Esophagus muscularis mucosa (tissue), 4 donors: ENCODE results near the gene WNT11. TPM values are rescaled to one million over a fixed set of nuclear protein-coding genes. Genes with fewer than 3 reads are reported as not detected.

Experiments used
- DNase-seq: peaks from one replicate; pipeline ENCODE4 v3.0.0-alpha.2; 2017; ENCODE audit errors: extremely low spot score
- H3K27ac ChIP-seq, 4 donors: fragments of 200-600 bp; sonication (generic); replicated peaks in 1 of 4; 1 replicate in 3 of 4; 2 replicates in 1 of 4; pipeline ENCODE4 v1.5.1; 2016 to 2019; ENCODE audit warnings: mild to moderate bottlenecking in 1 of 4
- H3K27me3 ChIP-seq, 4 donors: fragments of 200-600 bp; sonication (generic); one replicate each; pipeline versions ENCODE4 v1.5.1 to v1.6.0; 2016 to 2019
- H3K36me3 ChIP-seq, 4 donors: fragments of 200-600 bp; sonication (generic); one replicate each; pipeline ENCODE4 v1.5.1; 2016 to 2019
- H3K4me1 ChIP-seq, 4 donors: fragments of 200-600 bp; sonication (generic); one replicate each; pipeline ENCODE4 v1.5.1; 2016 to 2019
- H3K4me3 ChIP-seq, 4 donors: fragments of 200-600 bp; sonication (generic); 1 replicate in 2 of 4; 2 replicates in 2 of 4; pipeline ENCODE4 v1.5.1; 2016 to 2019; ENCODE audit warnings: mild to moderate bottlenecking in 4 of 4, moderate library complexity in 1 of 4
- H3K9me3 ChIP-seq, 4 donors: fragments of 200-600 bp; sonication (generic); 1 replicate in 3 of 4; 2 replicates in 1 of 4; pipeline ENCODE4 v1.5.1; 2016 to 2019
- CTCF ChIP-seq, 3 experiments: fragments of 200-600 bp in 2 of 3; fragments of 450-650 bp in 1 of 3; sonication (generic) in 2 of 3; IDR thresholded peaks; one replicate each; pipeline ENCODE4 v1.5.1; 2017 to 2019; ENCODE audit warnings: antibody characterized with exemption in 3 of 3, mild to moderate bottlenecking in 2 of 3, moderate library complexity in 1 of 3
- EP300 ChIP-seq: sonication (generic); formaldehyde crosslinking; IDR thresholded peaks from one replicate; pipeline ENCODE4 v1.6.1; 2017; ENCODE audit warnings: antibody characterized with exemption
- POLR2A ChIP-seq: fragments of 450-650 bp; IDR thresholded peaks from one replicate; pipeline ENCODE4 v1.6.1; 2017; ENCODE audit warnings: antibody characterized with exemption, moderate library complexity, mild to moderate bottlenecking, low read depth
- POLR2AphosphoS5 ChIP-seq, 2 donors: sonication (generic); formaldehyde crosslinking; IDR thresholded peaks; one replicate each; pipeline ENCODE4 v1.6.1; 2017; ENCODE audit warnings: antibody characterized with exemption in 2 of 2
- WGBS: methylation state at CpG from one replicate; pipeline ENCODE4 v1.1.5; 2018; 5-methylcytosine and 5-hydroxymethylcytosine counted together
- intact Hi-C: fragments of 100-400 bp; cut with DNase I; formaldehyde crosslinking; loops from one replicate; pipeline ENCODE4 v1.15.1; 2023
- total RNA-seq, 4 donors: library from RNA; depleted of rRNA; stranded (reverse); fragments of >200 nt; gene quantifications; one replicate each; pipeline versions ENCODE4 v1.1.0 to v1.2.1, GENCODE V29; 2016

The WNT11 gene
- total RNA-seq, 4 donors from 2014 or later = 3.7 to 11.0 (median 7.7) TPM

GRCh38 chr11:76234021-76234415, 27.7 kb upstream of the WNT11 start:
- intact Hi-C loops = no loop called here
- Histone ChIP-seq H3K4me1 (peaks cover 8 to 22% (median 20%) of the 10 kb centered on the region in 4 donors), H3K27ac (peak overlapping the region; percentile 82 to 93 (median 83))

GRCh38 chr11:76233196-76233921, 27.1 kb upstream of the WNT11 start:
- intact Hi-C loops = no loop called here
- no peak for DNase-seq
- TF ChIP-seq POLR2AphosphoS5 (IDR thresholded peaks at IDR 0.05) (no peak), CTCF (IDR thresholded peaks at IDR 0.05) (no peak), POLR2A (no peak), EP300 (no peak)
- peaks cover 8 to 22% (median 20%) of the 10 kb centered on the region in 4 donors for H3K4me1 ChIP-seq
- no peaks in the 10 kb centered on the region for H3K36me3 ChIP-seq
- H3K27me3 ChIP-seq = no peaks in the 10 kb centered on the region
- WGBS = 93% methylated on average over 9 of the region's 9 CpGs
- H3K27ac ChIP-seq = peak overlapping the region; percentile 82 to 93 (median 83)
- no peak overlapping the region for H3K4me3 ChIP-seq
- H3K9me3 ChIP-seq = no peaks in the 10 kb centered on the region

More at GRCh38 chr11:76234021-76234415, 27.7 kb upstream of the WNT11 start:
- H3K36me3 ChIP-seq = no peaks in the 10 kb centered on the region
- no peaks in the 10 kb centered on the region for H3K9me3 ChIP-seq
- 54% methylated on average over 8 of the region's 8 CpGs for WGBS
- TF ChIP-seq EP300 = no peak
- no peak for TF ChIP-seq POLR2A
- H3K27me3 ChIP-seq = no peaks in the 10 kb centered on the region
- H3K4me3 ChIP-seq = peak overlapping the region; percentile 63 to 91 (median 78)
- no peak for DNase-seq

- DNase-seq = no peak
- TF ChIP-seq CTCF (IDR thresholded peaks at IDR 0.05) (no peak), POLR2A (no peak), EP300 (no peak)
- Histone ChIP-seq H3K4me3 (no peak overlapping the region), H3K27me3 (no peaks in the 10 kb centered on the region), H3K4me1 (peaks cover 8 to 22% (median 20%) of the 10 kb centered on the region in 4 donors), H3K27ac (no peak overlapping the region), H3K9me3 (no peaks in the 10 kb centered on the region), H3K36me3 (no peaks in the 10 kb centered on the region)
- intact Hi-C loops = no loop called here
- WGBS = 72% methylated on average over 10 of the region's 10 CpGs
These were observed 25.8 kb upstream of the WNT11 start for GRCh38 chr11:76232026-76232665.

- no peak for TF ChIP-seq EP300
- no peak for TF ChIP-seq POLR2A
- no peak for TF ChIP-seq CTCF (IDR thresholded peaks at IDR 0.05)
- TF ChIP-seq POLR2AphosphoS5 (IDR thresholded peaks at IDR 0.05) = no peak
- WGBS = 92% methylated on average over 6 of the region's 6 CpGs
- Histone ChIP-seq H3K9me3 (no peaks in the 10 kb centered on the region), H3K27me3 (no peaks in the 10 kb centered on the region), H3K27ac (no peak overlapping the region), H3K4me1 (peaks cover 8 to 16% (median 14%) of the 10 kb centered on the region in 4 donors), H3K4me3 (no peak overlapping the region), H3K36me3 (no peaks in the 10 kb centered on the region)
- intact Hi-C loops = no loop called here
- DNase-seq = no peak
These were observed 24.9 kb upstream of the WNT11 start for GRCh38 chr11:76231121-76231738.

GRCh38 chr11:76230392-76230791, 24.1 kb upstream of the WNT11 start:
- Histone ChIP-seq H3K36me3 (no peaks in the 10 kb centered on the region), H3K4me3 (no peak overlapping the region), H3K9me3 (no peaks in the 10 kb centered on the region), H3K4me1 (peaks cover 8 to 15% (median 13%) of the 10 kb centered on the region in 4 donors), H3K27me3 (no peaks in the 10 kb centered on the region), H3K27ac (no peak overlapping the region)
- 62% methylated on average over 6 of the region's 8 CpGs for WGBS
- TF ChIP-seq EP300 (no peak), POLR2A (no peak), CTCF (IDR thresholded peaks at IDR 0.05) (no peak), POLR2AphosphoS5 (IDR thresholded peaks at IDR 0.05) (no peak)
- intact Hi-C loops = no loop called here
- DNase-seq = no peak
